HepG2 (cell line): ENCODE results near the gene CBX2. TPM values are rescaled to one million over a fixed set of nuclear protein-coding genes. Genes with fewer than 3 reads are reported as not detected.

ENCODE experiments used
- ARNT2 ChIP-seq: sonication (generic); formaldehyde crosslinking; IDR thresholded peaks from 2 replicates; pipeline ENCODE4 v1.8.0; 2022; ENCODE audit warnings: mild to moderate bottlenecking, low read depth, missing genetic modification reagents, moderate library complexity
- BORCS8-MEF2B ChIP-seq: sonication (generic); formaldehyde crosslinking; IDR thresholded peaks from 2 replicates; pipeline ENCODE4 v1.8.0; 2022; ENCODE audit warnings: mild to moderate bottlenecking, missing genetic modification reagents
- CHD2 ChIP-seq: IDR thresholded peaks from 2 replicates; pipeline ENCODE4 v1.6.1; 2011; ENCODE audit warnings: low read depth, low read length, improper control_type of control experiment
- CHD4 ChIP-seq: fragments of 200-600 bp; sonication (generic); IDR thresholded peaks from 2 replicates; pipeline ENCODE4 v1.7.0; 2017; ENCODE audit warnings: mild to moderate bottlenecking, low read length, borderline replicate concordance
- FOSL2 ChIP-seq: sonication (generic); formaldehyde crosslinking; IDR thresholded peaks from 2 replicates; pipeline ENCODE4 v1.4.0; 2020; ENCODE audit warnings: missing genetic modification reagents
- FOXJ3 ChIP-seq: sonication (generic); formaldehyde crosslinking; IDR thresholded peaks from 2 replicates; pipeline ENCODE4 v1.4.0; 2020; ENCODE audit warnings: missing genetic modification reagents, mild to moderate bottlenecking, borderline replicate concordance
- HHEX ChIP-seq: IDR thresholded peaks from 2 replicates; pipeline ENCODE4 v1.6.1; 2016; ENCODE audit warnings: control low read depth
- HNF4G ChIP-seq, 2 experiments: sonication (generic) in 1 of 2; formaldehyde crosslinking in 1 of 2; IDR thresholded peaks; 2 replicates each; pipeline versions ENCODE4 v1.4.0 to v1.6.1; 2011 to 2020; ENCODE audit warnings: borderline replicate concordance in 2 of 2, low read depth in 2 of 2, mild to moderate bottlenecking in 2 of 2, low read length in 1 of 2, missing genetic modification reagents in 1 of 2, moderate library complexity in 1 of 2
- HNRNPL ChIP-seq: fragments of 200-400 bp; formaldehyde crosslinking; IDR thresholded peaks from 2 replicates; pipeline ENCODE4 v1.6.1; 2017; ENCODE audit warnings: mild to moderate bottlenecking, low read depth, low read length
- KDM2A ChIP-seq: sonication (generic); formaldehyde crosslinking; IDR thresholded peaks from 2 replicates; pipeline ENCODE4 v1.4.0; 2020; ENCODE audit warnings: low read depth, missing genetic modification reagents, borderline replicate concordance
- MAZ ChIP-seq, 2 experiments: sonication (generic) in 1 of 2; formaldehyde crosslinking in 1 of 2; IDR thresholded peaks; 2 replicates each; pipeline versions ENCODE4 v1.5.0 to v1.6.1; 2012 to 2020; ENCODE audit warnings: low read depth in 2 of 2, mild to moderate bottlenecking in 2 of 2, borderline replicate concordance in 1 of 2, improper control_type of control experiment in 1 of 2, low read length in 1 of 2, missing genetic modification reagents in 1 of 2, moderate library complexity in 1 of 2
- NFATC3 ChIP-seq: sonication (generic); formaldehyde crosslinking; IDR thresholded peaks from 2 replicates; pipeline ENCODE4 v1.5.1; 2020; ENCODE audit warnings: mild to moderate bottlenecking, missing genetic modification reagents
- NR2F6 ChIP-seq, 2 experiments: IDR thresholded peaks; 2 replicates each; pipeline ENCODE4 v1.6.1; 2016; ENCODE audit warnings: antibody characterized with exemption in 1 of 2, mild to moderate bottlenecking in 1 of 2
- REL ChIP-seq: sonication (generic); formaldehyde crosslinking; conservative IDR thresholded peaks from 2 replicates; pipeline ENCODE4 v1.8.0; 2022; ENCODE audit warnings: mild to moderate bottlenecking, missing genetic modification reagents, moderate library complexity
- RFX5 ChIP-seq: IDR thresholded peaks from 2 replicates; pipeline ENCODE4 v1.6.1; 2011; ENCODE audit warnings: low read depth, low read length, improper control_type of control experiment
- RXRA ChIP-seq: sonication (generic); formaldehyde crosslinking; IDR thresholded peaks from 2 replicates; pipeline ENCODE4 v1.5.1; 2020; ENCODE audit warnings: missing genetic modification reagents
- TBX3 ChIP-seq: fragments of 450-650 bp; IDR thresholded peaks from 2 replicates; pipeline ENCODE4 v1.6.1; 2017; ENCODE audit warnings: antibody characterized with exemption, mild to moderate bottlenecking, inconsistent platforms, borderline replicate concordance
- ZEB1 ChIP-seq: IDR thresholded peaks from 2 replicates; pipeline ENCODE4 v1.6.1; 2012; ENCODE audit warnings: mild to moderate bottlenecking, low read depth, inconsistent platforms; ENCODE audit not compliant: insufficient replicate concordance
- ZFP36L2 ChIP-seq: sonication (generic); formaldehyde crosslinking; IDR thresholded peaks from 2 replicates; pipeline ENCODE4 v1.4.0; 2020; ENCODE audit warnings: missing genetic modification reagents
- ZNF501 ChIP-seq: sonication (generic); formaldehyde crosslinking; IDR thresholded peaks from 2 replicates; pipeline ENCODE4 v1.5.1; 2020; ENCODE audit warnings: mild to moderate bottlenecking, moderate library complexity, missing genetic modification reagents
- ZNF572 ChIP-seq: sonication (generic); formaldehyde crosslinking; IDR thresholded peaks from 2 replicates; pipeline ENCODE4 v1.5.1; 2020; ENCODE audit warnings: mild to moderate bottlenecking, missing genetic modification reagents
- ZNF746 ChIP-seq: sonication (generic); formaldehyde crosslinking; IDR thresholded peaks from 2 replicates; pipeline ENCODE4 v1.8.0; 2022; ENCODE audit warnings: mild to moderate bottlenecking, missing genetic modification reagents
- ZNF768 ChIP-seq: sonication (generic); formaldehyde crosslinking; IDR thresholded peaks from 2 replicates; pipeline ENCODE4 v1.4.0; 2020; ENCODE audit warnings: missing genetic modification reagents
- ZNF792 ChIP-seq: IDR thresholded peaks from 2 replicates; pipeline ENCODE4 v1.6.1; 2016
- polyA plus RNA-seq, 8 experiments: library from polyadenylated mRNA; depleted of rRNA in 3 of 8; stranded (reverse) in 7 of 8; unstranded in 1 of 8; fragments of >200 nt; fragmentation: Illumina TruSeq in 4 of 8; extraction: Trizol in 4 of 8; gene quantifications; 2 replicates each; pipeline versions ENCODE4 v1.2.1 to v1.2.3, GENCODE V29; 2011 to 2016; ENCODE audit warnings: low read depth in 4 of 8, missing spikeins in 1 of 8, mixed read lengths in 1 of 8; ENCODE audit not compliant: insufficient read depth in 1 of 8
- total RNA-seq, 5 experiments: library from RNA; depleted of rRNA; stranded (reverse); fragments of >200 nt; fragmentation: Illumina TruSeq; extraction: Trizol; gene quantifications; 2 replicates each; pipeline ENCODE4 v1.2.3, GENCODE V29; 2016; ENCODE audit warnings: low read depth in 1 of 5
- TF ChIP-seq, protein P1 (sequence below): sonication (generic); formaldehyde crosslinking; conservative IDR thresholded peaks from 2 replicates; pipeline ENCODE4 v1.8.0; 2022; ENCODE audit warnings: mild to moderate bottlenecking, moderate library complexity, missing genetic modification reagents
- TF ChIP-seq, protein P2 (sequence below): sonication (generic); formaldehyde crosslinking; IDR thresholded peaks from 2 replicates; pipeline ENCODE4 v1.4.0; 2020; ENCODE audit warnings: missing genetic modification reagents

CBX2 gene
- total and polyA plus RNA-seq, 2 of the 13 experiments (the other 11 are each of a cell fraction or from before 2014, with no cell fraction given), result 14.5 to 31.1 TPM

- 0 out of 2 replicates have a peak, but pooled peaks have one; percentile 29 for TF ChIP-seq NFATC3
- TF ChIP-seq TBX3, result peak; percentile 60; the same call in 1 of the 2 replicates
- TF ChIP-seq REL (CRISPR knock-in tag), result no peak
- TF ChIP-seq ZFP36L2 (CRISPR knock-in tag), result no peak
- TF ChIP-seq ZNF768 (CRISPR knock-in tag), result peak; percentile 66; the same call in 1 of the 2 replicates
- peak; percentile 27; the same call in 1 of the 2 replicates for TF ChIP-seq HNF4G (IDR thresholded peaks at IDR 0.05; ENCODE audit: borderline replicate concordance, low read depth, low read length)
- no peak; the same call in 1 of the 2 replicates for TF ChIP-seq HNF4G (CRISPR knock-in tag; IDR thresholded peaks at IDR 0.05; ENCODE audit: borderline replicate concordance, low read depth)
- TF ChIP-seq ZNF746, result 0 out of 2 replicates have a peak, but pooled peaks have one; percentile 46
- TF ChIP-seq MAZ (IDR thresholded peaks at IDR 0.05; ENCODE audit: borderline replicate concordance, low read depth, low read length), result no peak; the same call in 1 of the 2 replicates
- peak; percentile 23; the same call in 1 of the 2 replicates for TF ChIP-seq MAZ (CRISPR knock-in tag; IDR thresholded peaks at IDR 0.05; ENCODE audit: low read depth)
- peak; percentile 62; the same call in 1 of the 2 replicates for TF ChIP-seq ZNF501
- TF ChIP-seq HHEX (CRISPR knock-in tag), result no peak
- TF ChIP-seq RXRA (CRISPR knock-in tag), result peak; percentile 42; the same call in 1 of the 2 replicates
- 0 out of 2 replicates have a peak, but pooled peaks have one; percentile 24 for TF ChIP-seq RFX5
- TF ChIP-seq CHD2, result no peak
- peak; percentile 52; the same call in 1 of the 2 replicates for TF ChIP-seq ARNT2 (CRISPR knock-in tag)
- TF ChIP-seq CHD4, result no peak
- peak; percentile 23; the same call in 1 of the 2 replicates for TF ChIP-seq FOSL2 (CRISPR knock-in tag)
- TF ChIP-seq, protein P1, sequence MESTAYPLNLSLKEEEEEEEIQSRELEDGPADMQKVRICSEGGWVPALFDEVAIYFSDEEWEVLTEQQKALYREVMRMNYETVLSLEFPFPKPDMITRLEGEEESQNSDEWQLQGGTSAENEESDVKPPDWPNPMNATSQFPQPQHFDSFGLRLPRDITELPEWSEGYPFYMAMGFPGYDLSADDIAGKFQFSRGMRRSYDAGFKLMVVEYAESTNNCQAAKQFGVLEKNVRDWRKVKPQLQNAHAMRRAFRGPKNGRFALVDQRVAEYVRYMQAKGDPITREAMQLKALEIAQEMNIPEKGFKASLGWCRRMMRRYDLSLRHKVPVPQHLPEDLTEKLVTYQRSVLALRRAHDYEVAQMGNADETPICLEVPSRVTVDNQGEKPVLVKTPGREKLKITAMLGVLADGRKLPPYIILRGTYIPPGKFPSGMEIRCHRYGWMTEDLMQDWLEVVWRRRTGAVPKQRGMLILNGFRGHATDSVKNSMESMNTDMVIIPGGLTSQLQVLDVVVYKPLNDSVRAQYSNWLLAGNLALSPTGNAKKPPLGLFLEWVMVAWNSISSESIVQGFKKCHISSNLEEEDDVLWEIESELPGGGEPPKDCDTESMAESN (CRISPR knock-in tag), result peak; percentile 16; the same call in 1 of the 2 replicates
- peak; percentile 75; the same call in 1 of the 2 replicates for TF ChIP-seq KDM2A (CRISPR knock-in tag)
- TF ChIP-seq ZNF792 (CRISPR knock-in tag), result no peak
- TF ChIP-seq FOXJ3 (CRISPR knock-in tag), result no peak
- TF ChIP-seq ZNF572 (CRISPR knock-in tag), result peak; percentile 33; the same call in 1 of the 2 replicates
- peak; percentile 30; the same call in 1 of the 2 replicates for TF ChIP-seq NR2F6 (IDR thresholded peaks at IDR 0.05)
- peak; percentile 49; the same call in 1 of the 2 replicates for TF ChIP-seq NR2F6 (CRISPR knock-in tag; IDR thresholded peaks at IDR 0.05)
- peak; percentile 43 for TF ChIP-seq ZEB1
- TF ChIP-seq HNRNPL, result peak; percentile 91
- TF ChIP-seq, protein P2, sequence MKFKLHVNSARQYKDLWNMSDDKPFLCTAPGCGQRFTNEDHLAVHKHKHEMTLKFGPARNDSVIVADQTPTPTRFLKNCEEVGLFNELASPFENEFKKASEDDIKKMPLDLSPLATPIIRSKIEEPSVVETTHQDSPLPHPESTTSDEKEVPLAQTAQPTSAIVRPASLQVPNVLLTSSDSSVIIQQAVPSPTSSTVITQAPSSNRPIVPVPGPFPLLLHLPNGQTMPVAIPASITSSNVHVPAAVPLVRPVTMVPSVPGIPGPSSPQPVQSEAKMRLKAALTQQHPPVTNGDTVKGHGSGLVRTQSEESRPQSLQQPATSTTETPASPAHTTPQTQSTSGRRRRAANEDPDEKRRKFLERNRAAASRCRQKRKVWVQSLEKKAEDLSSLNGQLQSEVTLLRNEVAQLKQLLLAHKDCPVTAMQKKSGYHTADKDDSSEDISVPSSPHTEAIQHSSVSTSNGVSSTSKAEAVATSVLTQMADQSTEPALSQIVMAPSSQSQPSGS (CRISPR knock-in tag), result peak; percentile 73; the same call in 1 of the 2 replicates
- peak; percentile 20; the same call in 1 of the 2 replicates for TF ChIP-seq BORCS8-MEF2B
Observed at GRCh38 chr17:79836972-79837887, 59.3 kb downstream of the CBX2 start (continued).
